ENCODE results near the gene RAB26. TPM values are rescaled to one million over a fixed set of nuclear protein-coding genes. Genes with fewer than 3 reads are reported as not detected.
"Not testable (repeated sequence)": the region's sequence is repeated elsewhere in the genome, so short reads cannot be mapped to it uniquely, and the experiment has no call there.

RAB26 gene
- total RNA-seq, 1 donor from 2014 or later = not detected

DNA sequence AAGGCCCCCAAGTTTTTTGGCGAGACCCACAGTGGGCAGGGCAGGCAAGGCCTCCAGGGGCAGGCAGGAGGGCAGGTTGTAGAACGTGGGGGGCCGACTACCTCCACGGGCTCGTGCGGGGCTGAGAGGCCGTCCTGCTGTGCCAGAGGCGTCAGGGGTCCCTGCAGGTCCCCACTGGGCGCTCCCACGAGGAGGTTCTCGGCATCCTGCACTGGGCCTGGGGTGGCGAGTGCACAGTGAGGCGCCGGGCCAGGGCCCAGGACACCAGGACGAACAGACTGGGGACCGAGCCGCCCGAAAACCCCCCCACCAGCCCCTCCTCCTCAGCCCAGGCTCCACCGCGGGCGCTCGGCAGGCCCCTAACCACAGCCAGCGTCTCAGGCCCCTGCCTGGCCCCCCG lies 32.0 kb upstream of the RAB26 start:
- not testable (repeated sequence) for H3K27ac ChIP-seq (ENCODE audit: low read depth, low read length); H3K27me3 ChIP-seq (ENCODE audit: control insufficient read depth in 3 of 3, insufficient read depth in 3 of 3, low read length in 3 of 3); H3K4me3 ChIP-seq (ENCODE audit: low read length in 3 of 3)

DNA sequence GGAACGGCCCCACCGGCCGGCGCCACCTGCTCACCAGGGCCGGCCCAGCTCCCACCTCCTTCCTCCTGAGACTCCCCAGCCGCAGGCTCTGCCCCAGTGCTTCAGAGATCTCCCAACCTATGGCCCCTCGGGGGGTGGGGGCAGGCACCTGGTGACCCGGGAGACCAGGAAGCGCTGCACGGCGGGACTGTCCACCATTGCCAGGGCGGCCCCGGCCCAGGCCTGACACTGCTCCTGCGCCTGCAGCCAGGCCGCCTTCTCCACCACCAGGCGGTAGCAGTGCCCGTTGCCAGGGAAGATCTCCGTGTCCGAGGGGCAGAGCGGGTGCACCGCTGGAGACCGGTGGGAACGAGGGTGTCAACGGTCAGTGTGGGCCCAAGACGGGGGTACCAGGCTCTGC lies 31.1 kb upstream of the RAB26 start:
- H3K27ac ChIP-seq (ENCODE audit: low read depth, low read length); H3K4me3 ChIP-seq (ENCODE audit: low read length in 3 of 3): not testable (repeated sequence)
- peaks cover 20 to 29% (median 28%) of the 10 kb centered on the region in 3 donors for H3K4me1 ChIP-seq (ENCODE audit: control insufficient read depth in 3 of 3, insufficient read depth in 3 of 3, low read length in 3 of 3)

More for the DNA sequence above, 32.0 kb upstream of the RAB26 start:
- not testable (repeated sequence) for H3K36me3 ChIP-seq (ENCODE audit: control insufficient read depth in 3 of 3, insufficient read depth in 3 of 3, low read length in 3 of 3); H3K9ac ChIP-seq (ENCODE audit: low read depth in 1 of 3, low read length in 3 of 3); H3K9me3 ChIP-seq (ENCODE audit: control insufficient read depth in 3 of 3, low read length in 3 of 3)
- H3K4me1 ChIP-seq (ENCODE audit: control insufficient read depth in 3 of 3, insufficient read depth in 3 of 3, low read length in 3 of 3) = peaks cover 11 to 20% (median 20%) of the 10 kb centered on the region in 3 donors

DNA sequence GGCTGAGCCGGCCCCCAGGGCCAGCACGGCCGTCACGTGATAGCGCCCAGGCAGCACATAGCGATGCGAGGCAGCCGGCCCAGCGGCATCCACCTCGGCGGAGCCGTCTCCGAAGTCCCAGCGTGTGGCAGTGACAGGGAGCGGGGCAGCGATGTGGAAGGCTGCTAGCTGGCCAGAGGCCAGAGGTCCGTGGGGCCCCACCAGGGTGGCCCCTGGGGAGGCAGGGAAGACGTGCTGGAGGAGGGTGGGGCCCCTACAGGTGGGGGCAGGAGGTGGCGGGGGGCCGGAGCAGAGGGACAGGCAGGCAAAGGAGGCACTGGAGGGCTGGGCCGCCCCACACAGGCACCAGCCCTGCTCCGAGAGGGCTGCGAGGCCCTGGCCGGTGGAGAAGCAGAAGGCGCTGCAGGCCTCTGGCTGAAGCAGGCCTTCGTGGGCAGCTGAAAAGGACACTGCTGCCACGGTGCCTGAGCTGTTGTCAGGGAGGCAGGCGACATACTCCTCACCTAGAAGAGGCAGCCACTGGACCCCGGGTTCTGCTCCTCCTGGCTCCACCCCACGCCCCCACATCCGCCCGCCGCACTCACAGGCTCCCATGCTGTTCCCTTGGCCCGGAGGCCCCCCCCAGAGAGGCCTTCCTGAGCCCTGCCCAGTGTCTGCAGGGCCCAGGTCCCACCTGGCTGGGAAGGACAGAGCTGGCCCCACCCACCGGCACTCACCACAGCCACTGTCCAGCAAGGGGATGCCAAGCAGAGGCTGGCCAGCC lies 30.3 kb upstream of the RAB26 start:
- not testable (repeated sequence) for H3K9ac ChIP-seq (ENCODE audit: low read depth in 1 of 3, low read length in 3 of 3); H3K4me3 ChIP-seq (ENCODE audit: low read length in 3 of 3); H3K27ac ChIP-seq (ENCODE audit: low read depth, low read length); H3K36me3 ChIP-seq (ENCODE audit: control insufficient read depth in 3 of 3, insufficient read depth in 3 of 3, low read length in 3 of 3); H3K27me3 ChIP-seq (ENCODE audit: control insufficient read depth in 3 of 3, insufficient read depth in 3 of 3, low read length in 3 of 3); H3K9me3 ChIP-seq (ENCODE audit: control insufficient read depth in 3 of 3, low read length in 3 of 3)
- H3K4me1 ChIP-seq (ENCODE audit: control insufficient read depth in 3 of 3, insufficient read depth in 3 of 3, low read length in 3 of 3) = peaks cover 24 to 37% (median 36%) of the 10 kb centered on the region in 3 donors

More for the DNA sequence above, 31.1 kb upstream of the RAB26 start:
- H3K27me3 ChIP-seq (ENCODE audit: control insufficient read depth in 3 of 3, insufficient read depth in 3 of 3, low read length in 3 of 3); H3K9me3 ChIP-seq (ENCODE audit: control insufficient read depth in 3 of 3, low read length in 3 of 3); H3K36me3 ChIP-seq (ENCODE audit: control insufficient read depth in 3 of 3, insufficient read depth in 3 of 3, low read length in 3 of 3); H3K9ac ChIP-seq (ENCODE audit: low read depth in 1 of 3, low read length in 3 of 3): not testable (repeated sequence)

DNA sequence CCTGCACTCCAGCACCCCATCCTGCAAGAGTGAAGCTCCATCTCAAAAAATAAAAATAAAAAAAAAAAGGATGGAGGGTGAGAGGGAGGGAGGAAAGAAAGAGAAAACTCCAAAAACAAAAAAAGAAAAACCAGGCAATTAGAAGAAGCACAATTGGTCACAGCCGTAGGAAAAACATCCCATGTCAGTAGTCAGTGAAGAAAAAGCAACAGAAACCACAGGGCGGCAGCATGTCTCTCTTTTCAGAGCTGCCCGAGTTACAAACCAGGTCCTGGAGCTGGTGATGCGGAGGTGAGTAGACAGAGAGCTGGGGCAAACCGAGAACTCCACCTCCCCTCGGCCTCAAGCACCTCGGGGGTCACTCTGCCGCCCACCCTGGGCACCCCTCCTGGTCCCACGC lies 27.1 kb upstream of the RAB26 start:
- H3K4me3 ChIP-seq (ENCODE audit: low read length in 3 of 3) = peak overlapping the region in 1 of 3 donors; percentile 32
- peak overlapping the region; percentile 66 for H3K27ac ChIP-seq (ENCODE audit: low read depth, low read length)
- not testable (repeated sequence) for H3K27me3 ChIP-seq (ENCODE audit: control insufficient read depth in 3 of 3, insufficient read depth in 3 of 3, low read length in 3 of 3); H3K36me3 ChIP-seq (ENCODE audit: control insufficient read depth in 3 of 3, insufficient read depth in 3 of 3, low read length in 3 of 3); H3K9me3 ChIP-seq (ENCODE audit: control insufficient read depth in 3 of 3, low read length in 3 of 3)
- peaks cover 43 to 57% (median 54%) of the 10 kb centered on the region in 3 donors for H3K4me1 ChIP-seq (ENCODE audit: control insufficient read depth in 3 of 3, insufficient read depth in 3 of 3, low read length in 3 of 3)
- H3K9ac ChIP-seq (ENCODE audit: low read depth in 1 of 3, low read length in 3 of 3) = peak overlapping the region in 2 of 3 donors; percentile 62 to 76

DNA sequence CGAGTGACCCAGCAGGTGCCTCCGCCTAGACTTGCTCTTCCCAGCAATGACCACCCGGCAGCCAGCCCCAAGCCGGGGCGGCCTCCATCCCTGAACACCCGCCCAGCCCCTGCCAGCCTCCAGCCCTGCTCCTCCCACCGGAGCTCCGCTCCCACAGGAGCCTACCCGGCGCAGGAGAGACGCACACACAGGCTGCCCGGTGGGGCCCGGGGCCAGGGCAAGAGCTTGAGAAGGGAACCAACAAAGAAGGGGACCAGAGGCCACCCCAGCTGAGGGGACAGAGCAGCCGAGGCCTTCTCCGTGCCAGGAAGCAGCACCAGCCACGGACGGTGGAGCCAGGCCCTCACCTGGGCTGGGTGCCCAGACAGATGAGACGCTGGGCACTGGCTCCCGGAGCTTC lies 26.6 kb upstream of the RAB26 start:
- no peaks in the 10 kb centered on the region for H3K9me3 ChIP-seq (ENCODE audit: control insufficient read depth in 3 of 3, low read length in 3 of 3)
- peaks cover 48 to 61% (median 59%) of the 10 kb centered on the region in 3 donors for H3K4me1 ChIP-seq (ENCODE audit: control insufficient read depth in 3 of 3, insufficient read depth in 3 of 3, low read length in 3 of 3)
- H3K36me3 ChIP-seq (ENCODE audit: control insufficient read depth in 3 of 3, insufficient read depth in 3 of 3, low read length in 3 of 3) = no peaks in the 10 kb centered on the region
- peak overlapping the region; percentile 66 for H3K27ac ChIP-seq (ENCODE audit: low read depth, low read length)
- H3K4me3 ChIP-seq (ENCODE audit: low read length in 3 of 3) = peak overlapping the region in 2 of 3 donors; percentile 32 to 49
- H3K27me3 ChIP-seq (ENCODE audit: control insufficient read depth in 3 of 3, insufficient read depth in 3 of 3, low read length in 3 of 3) = no peaks in the 10 kb centered on the region
- H3K9ac ChIP-seq (ENCODE audit: low read depth in 1 of 3, low read length in 3 of 3) = peak overlapping the region in 2 of 3 donors; percentile 62 to 76

DNA sequence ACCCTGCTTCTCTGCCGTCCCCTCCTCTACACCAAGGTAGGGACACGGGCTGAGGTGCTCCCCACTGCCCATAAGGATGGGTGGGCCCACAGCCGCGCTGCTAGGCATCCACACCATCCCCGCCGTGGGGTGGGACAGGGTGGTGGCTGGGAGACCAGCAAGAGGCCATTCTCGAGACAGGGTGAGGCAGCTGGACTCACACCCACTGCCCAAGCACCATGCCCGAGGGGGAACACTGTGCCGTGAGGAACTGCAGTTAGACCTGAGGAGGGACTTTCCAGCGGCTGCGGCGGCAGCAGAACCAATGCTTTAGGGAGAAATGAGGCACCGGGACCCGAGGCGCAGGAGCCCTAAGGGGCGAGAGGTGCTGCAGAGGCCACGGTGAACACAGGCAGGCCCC lies 26.0 kb upstream of the RAB26 start:
- Histone ChIP-seq H3K27ac (ENCODE audit: low read depth, low read length) (peak overlapping the region; percentile 66), H3K36me3 (ENCODE audit: control insufficient read depth in 3 of 3, insufficient read depth in 3 of 3, low read length in 3 of 3) (no peaks in the 10 kb centered on the region), H3K27me3 (ENCODE audit: control insufficient read depth in 3 of 3, insufficient read depth in 3 of 3, low read length in 3 of 3) (no peaks in the 10 kb centered on the region), H3K9ac (ENCODE audit: low read depth in 1 of 3, low read length in 3 of 3) (peak overlapping the region; percentile 45 to 76 (median 51)), H3K4me3 (ENCODE audit: low read length in 3 of 3) (peak overlapping the region in 1 of 3 donors; percentile 45), H3K4me1 (ENCODE audit: control insufficient read depth in 3 of 3, insufficient read depth in 3 of 3, low read length in 3 of 3) (peaks cover 54 to 66% (median 65%) of the 10 kb centered on the region in 3 donors), H3K9me3 (ENCODE audit: control insufficient read depth in 3 of 3, low read length in 3 of 3) (no peaks in the 10 kb centered on the region)

DNA sequence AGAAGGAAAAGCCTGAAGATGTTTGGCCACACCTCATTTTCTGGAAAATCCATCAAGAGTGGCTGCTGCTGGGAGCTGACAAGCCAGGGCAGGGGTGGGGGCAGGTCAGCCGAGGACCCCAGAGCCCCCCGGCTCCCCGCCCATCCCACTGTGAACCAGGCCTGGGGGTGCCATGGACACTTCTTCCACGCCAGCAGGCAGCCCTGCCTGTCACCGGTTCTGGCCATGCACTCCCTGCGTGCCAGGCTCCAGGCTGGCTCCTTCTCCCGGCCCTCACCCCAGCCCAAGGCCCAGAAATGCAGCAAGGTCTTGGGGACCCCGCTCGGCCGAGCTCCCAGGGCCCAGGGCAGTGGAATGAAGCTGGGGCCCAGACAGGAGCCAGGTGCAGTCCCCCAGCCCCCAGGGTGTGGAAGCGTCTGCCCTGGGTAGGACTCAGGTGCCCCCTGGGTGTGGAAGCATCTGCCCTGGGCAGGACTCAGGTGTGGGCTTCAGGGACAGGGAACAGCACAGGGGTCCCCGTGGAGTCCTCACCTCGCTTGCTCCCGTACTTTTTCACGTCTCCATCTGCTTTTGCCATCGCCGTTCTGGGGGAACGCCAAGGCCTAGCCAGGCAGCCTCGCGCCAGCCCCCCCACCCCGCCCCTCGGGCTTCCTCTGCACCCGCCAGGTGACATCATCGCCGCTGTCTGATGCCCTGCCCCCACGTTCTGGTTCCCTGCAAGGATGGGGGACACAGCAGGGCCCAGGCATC lies 25.3 kb upstream of the RAB26 start:
- H3K27me3 ChIP-seq (ENCODE audit: control insufficient read depth in 3 of 3, insufficient read depth in 3 of 3, low read length in 3 of 3); H3K9me3 ChIP-seq (ENCODE audit: control insufficient read depth in 3 of 3, low read length in 3 of 3); H3K4me3 ChIP-seq (ENCODE audit: low read length in 3 of 3); H3K36me3 ChIP-seq (ENCODE audit: control insufficient read depth in 3 of 3, insufficient read depth in 3 of 3, low read length in 3 of 3): not testable (repeated sequence)
- Histone ChIP-seq H3K4me1 (ENCODE audit: control insufficient read depth in 3 of 3, insufficient read depth in 3 of 3, low read length in 3 of 3) (peaks cover 57 to 69% (median 68%) of the 10 kb centered on the region in 3 donors), H3K27ac (ENCODE audit: low read depth, low read length) (peak overlapping the region; percentile 90), H3K9ac (ENCODE audit: low read depth in 1 of 3, low read length in 3 of 3) (peak overlapping the region in 2 of 3 donors; percentile 45 to 87)

DNA sequence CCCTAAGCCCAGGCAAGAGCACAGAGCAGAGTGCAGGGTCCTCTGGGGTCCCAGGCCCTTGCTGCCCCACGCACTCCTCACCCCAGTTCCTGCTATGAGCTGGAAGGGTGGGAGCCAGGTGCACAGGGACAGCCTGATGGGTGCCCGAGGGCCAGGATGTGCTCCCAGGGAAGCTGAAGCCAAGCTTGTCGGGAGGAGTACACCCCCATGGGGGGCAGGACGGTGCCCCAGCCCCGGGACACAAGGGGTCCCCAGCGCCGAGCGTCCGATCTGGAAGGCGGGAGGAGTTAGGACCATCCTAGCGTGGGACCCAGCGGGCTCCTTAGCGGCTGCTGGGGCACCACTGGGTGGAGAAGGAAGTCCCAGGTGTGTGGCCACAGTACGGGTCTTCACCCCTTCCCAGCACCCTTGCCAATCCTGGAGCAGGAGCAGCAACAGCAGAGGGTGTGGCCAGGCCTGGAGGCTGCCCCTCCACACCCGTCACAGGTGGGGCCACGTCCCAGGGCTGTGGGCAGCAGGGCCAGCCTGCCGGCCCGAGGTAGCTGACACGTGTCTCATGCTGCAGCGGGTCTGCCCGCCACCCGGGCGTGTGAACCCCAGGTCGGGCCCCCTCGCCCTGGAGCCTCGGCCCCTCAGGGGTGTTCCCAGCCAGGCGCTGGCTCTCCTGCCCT lies 24.6 kb upstream of the RAB26 start:
- H3K9ac ChIP-seq (ENCODE audit: low read depth in 1 of 3, low read length in 3 of 3) = peak overlapping the region; percentile 43 to 87 (median 79)
- H3K4me3 ChIP-seq (ENCODE audit: low read length in 3 of 3) = peak overlapping the region in 2 of 3 donors; percentile 41 to 67
- not testable (repeated sequence) for H3K9me3 ChIP-seq (ENCODE audit: control insufficient read depth in 3 of 3, low read length in 3 of 3); H3K27me3 ChIP-seq (ENCODE audit: control insufficient read depth in 3 of 3, insufficient read depth in 3 of 3, low read length in 3 of 3); H3K36me3 ChIP-seq (ENCODE audit: control insufficient read depth in 3 of 3, insufficient read depth in 3 of 3, low read length in 3 of 3)
- peaks cover 62 to 75% (median 72%) of the 10 kb centered on the region in 3 donors for H3K4me1 ChIP-seq (ENCODE audit: control insufficient read depth in 3 of 3, insufficient read depth in 3 of 3, low read length in 3 of 3)
- H3K27ac ChIP-seq (ENCODE audit: low read depth, low read length) = peak overlapping the region; percentile 90

DNA sequence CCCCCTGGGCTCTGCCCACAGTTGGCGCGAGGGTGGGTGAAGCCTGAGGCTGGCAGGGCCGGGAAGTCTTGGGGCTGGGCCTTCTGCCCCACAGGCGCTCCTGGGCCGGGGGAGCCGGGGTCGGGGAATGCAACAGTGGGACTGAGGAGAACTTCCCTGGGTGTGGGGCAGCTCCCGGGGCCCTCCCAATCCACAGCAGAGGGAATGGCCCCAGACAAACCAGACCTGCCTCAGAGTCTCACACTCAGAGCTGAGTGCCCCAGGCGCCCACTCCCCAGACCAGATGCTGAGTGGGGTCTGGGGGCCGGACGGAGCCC lies 24.1 kb upstream of the RAB26 start:
- not testable (repeated sequence) for H3K9me3 ChIP-seq (ENCODE audit: control insufficient read depth in 3 of 3, low read length in 3 of 3); H3K36me3 ChIP-seq (ENCODE audit: control insufficient read depth in 3 of 3, insufficient read depth in 3 of 3, low read length in 3 of 3); H3K27me3 ChIP-seq (ENCODE audit: control insufficient read depth in 3 of 3, insufficient read depth in 3 of 3, low read length in 3 of 3)
- Histone ChIP-seq H3K4me3 (ENCODE audit: low read length in 3 of 3) (peak overlapping the region in 2 of 3 donors; percentile 56 to 67), H3K9ac (ENCODE audit: low read depth in 1 of 3, low read length in 3 of 3) (peak overlapping the region; percentile 43 to 87 (median 79)), H3K27ac (ENCODE audit: low read depth, low read length) (peak overlapping the region; percentile 90), H3K4me1 (ENCODE audit: control insufficient read depth in 3 of 3, insufficient read depth in 3 of 3, low read length in 3 of 3) (peaks cover 62 to 75% (median 70%) of the 10 kb centered on the region in 3 donors)

Data from skeletal muscle tissue (tissue), 4 donors.